HepG2 (cell line): ENCODE results near the gene DOCK3. TPM values are rescaled to one million over a fixed set of nuclear protein-coding genes. Genes with fewer than 3 reads are reported as not detected.
A peak's percentile ranks its signal among the peaks of the same experiment; 100 is the strongest.

Experiments used
- ATAC-seq: fragments of 200-7000 bp; cut with Tn5 transposase; 3 replicates; pipeline ENCODE4 v1.9.1; 2020; ENCODE audit warnings: mild to moderate bottlenecking, moderate library complexity
- BruUV-seq: library from RNA; stranded (reverse); fragments of 400-500 nt; replicated peaks from 2 replicates; lab custom pipeline; 2021; lab: Mats Ljungman, UMichigan
- CTCF ChIA-PET: fragments of 300-600 bp; formaldehyde crosslinking; extraction: SDS; loops from one replicate; lab custom pipeline; 2021; ENCODE audit warnings: low total read pairs, inconsistent platforms, low intra/inter-chr PET ratio; lab: Yijun Ruan, JAX
- POLR2A ChIA-PET: fragments of 350-600 bp; sonication (Branson Sonifier 250); formaldehyde crosslinking; loops from one replicate; lab custom pipeline; 2020; ENCODE audit warnings: antibody characterized with exemption, inconsistent platforms; lab: Yijun Ruan, JAX
- DNase-seq: peaks from one replicate; pipeline ENCODE4 v3.0.0-alpha.2; 2015; ENCODE audit warnings: low spot score
- FAIRE-seq: peaks from 3 replicates; lab custom pipeline; 2011; peaks lifted over from hg19 to GRCh38; lab: Jason Lieb, UNC
- H2AFZ ChIP-seq: one replicate; pipeline ENCODE4 v1.6.1; 2011; ENCODE audit warnings: low read length, inconsistent platforms
- H3K27ac ChIP-seq: fragments of 300-600 bp; 3 replicates; pipeline ENCODE4 v1.8.0; 2011; ENCODE audit warnings: mixed run types, mild to moderate bottlenecking, mixed read lengths, low read length, inconsistent platforms; ENCODE audit not compliant: insufficient read depth; ENCODE audit errors: extremely low read length
- H3K27me3 ChIP-seq, 2 experiments: fragments of 200-600 bp in 1 of 2; 2 replicates in 1 of 2; 3 replicates in 1 of 2; pipeline versions ENCODE4 v1.6.0 to v1.8.0; 2011; ENCODE audit warnings: low read length in 2 of 2, mild to moderate bottlenecking in 2 of 2, moderate library complexity in 2 of 2, inconsistent platforms in 1 of 2; ENCODE audit not compliant: insufficient read depth in 2 of 2, control insufficient read depth in 1 of 2
- H3K36me3 ChIP-seq, 2 experiments: fragments of 200-600 bp in 1 of 2; replicated peaks in 1 of 2; 2 replicates in 1 of 2; 3 replicates in 1 of 2; pipeline versions ENCODE4 v1.5.1 to v1.8.0; 2011; ENCODE audit warnings: low read length in 2 of 2, inconsistent platforms in 1 of 2; ENCODE audit not compliant: insufficient read depth in 2 of 2, control insufficient read depth in 1 of 2
- H3K4me1 ChIP-seq: 2 replicates; pipeline ENCODE4 v1.5.1; 2012; ENCODE audit warnings: low read length, inconsistent platforms; ENCODE audit not compliant: insufficient read depth
- H3K4me2 ChIP-seq: 2 replicates; pipeline ENCODE4 v1.6.0; 2011; ENCODE audit warnings: low read depth, low read length, inconsistent platforms
- H3K4me3 ChIP-seq, 3 experiments: fragments of 200-600 bp in 1 of 3; sonication (generic), shearing (Covaris generic) in 1 of 3; replicated peaks in 1 of 3; 2 replicates each; pipeline ENCODE4 v1.5.1; 2011 to 2016; ENCODE audit warnings: low read length in 3 of 3, inconsistent platforms in 2 of 3, low read depth in 2 of 3, mild to moderate bottlenecking in 2 of 3, control low read depth in 1 of 3, mixed read lengths in 1 of 3; ENCODE audit not compliant: insufficient read depth in 1 of 3
- H3K79me2 ChIP-seq: one replicate; pipeline ENCODE4 v1.6.1; 2011; ENCODE audit warnings: low read length, inconsistent platforms; ENCODE audit not compliant: insufficient read depth
- H3K9ac ChIP-seq: 2 replicates; pipeline ENCODE4 v1.6.0; 2011; ENCODE audit warnings: mild to moderate bottlenecking, low read depth, low read length, inconsistent platforms; ENCODE audit not compliant: insufficient read depth
- H3K9me3 ChIP-seq: 2 replicates; pipeline ENCODE4 v1.5.1; 2012; ENCODE audit warnings: mild to moderate bottlenecking, low read length
- H4K20me1 ChIP-seq: 2 replicates; pipeline ENCODE4 v1.6.0; 2011; ENCODE audit warnings: inconsistent platforms, mild to moderate bottlenecking, low read length, moderate library complexity; ENCODE audit not compliant: insufficient read depth
- ARID3A ChIP-seq: IDR thresholded peaks from 2 replicates; pipeline ENCODE4 v1.6.1; 2012; ENCODE audit warnings: low read depth, low read length, improper control_type of control experiment
- CTCF ChIP-seq: sonication (generic); formaldehyde crosslinking; IDR thresholded peaks from 2 replicates; pipeline ENCODE4 v1.5.0; 2020; ENCODE audit warnings: mild to moderate bottlenecking, missing genetic modification reagents, moderate library complexity
- ELF3 ChIP-seq: IDR thresholded peaks from 2 replicates; pipeline ENCODE4 v1.6.1; 2016; ENCODE audit warnings: missing genetic modification reagents, missing compliant biosample characterization
- ERF ChIP-seq: IDR thresholded peaks from 2 replicates; pipeline ENCODE4 v1.6.1; 2018; ENCODE audit warnings: missing biosample characterization, missing genetic modification reagents
- FOSL2 ChIP-seq: sonication (generic); formaldehyde crosslinking; IDR thresholded peaks from 2 replicates; pipeline ENCODE4 v1.4.0; 2020; ENCODE audit warnings: missing genetic modification reagents
- HNF1B ChIP-seq: sonication (generic); formaldehyde crosslinking; IDR thresholded peaks from 2 replicates; pipeline ENCODE4 v1.5.1; 2020; ENCODE audit warnings: mild to moderate bottlenecking, moderate library complexity, missing genetic modification reagents
- IRF2 ChIP-seq: IDR thresholded peaks from 2 replicates; pipeline ENCODE4 v1.6.1; 2018; ENCODE audit warnings: missing genetic modification reagents, missing compliant biosample characterization
- KLF16 ChIP-seq, 2 experiments: sonication (generic) in 1 of 2; formaldehyde crosslinking in 1 of 2; IDR thresholded peaks; 2 replicates each; pipeline versions ENCODE4 v1.6.1 to v1.8.0; 2016 to 2023; ENCODE audit warnings: missing genetic modification reagents in 2 of 2, missing compliant biosample characterization in 1 of 2
- MAFG ChIP-seq: sonication (generic); formaldehyde crosslinking; IDR thresholded peaks from 2 replicates; pipeline ENCODE4 v1.5.1; 2020; ENCODE audit warnings: mild to moderate bottlenecking, missing genetic modification reagents
- MAFK ChIP-seq, 2 experiments: IDR thresholded peaks in 1 of 2; conservative IDR thresholded peaks in 1 of 2; 2 replicates each; pipeline ENCODE4 v1.6.1; 2011; ENCODE audit warnings: improper control_type of control experiment in 2 of 2, low read length in 2 of 2
- MTA1 ChIP-seq: sonication (generic); formaldehyde crosslinking; IDR thresholded peaks from 2 replicates; pipeline ENCODE4 v1.4.0; 2020; ENCODE audit warnings: missing genetic modification reagents, mild to moderate bottlenecking, borderline replicate concordance
- NCOR1 ChIP-seq: fragments of 200-600 bp; sonication (generic); IDR thresholded peaks from 2 replicates; pipeline ENCODE4 v1.7.0; 2017; ENCODE audit warnings: antibody characterized with exemption, low read length, borderline replicate concordance
- NFKBIZ ChIP-seq: IDR thresholded peaks from 2 replicates; pipeline ENCODE4 v1.6.1; 2018; ENCODE audit warnings: missing genetic modification reagents, missing compliant biosample characterization
- SMC3 ChIP-seq: IDR thresholded peaks from 2 replicates; pipeline ENCODE4 v1.6.1; 2011; ENCODE audit warnings: low read length, improper control_type of control experiment
- ZNF441 ChIP-seq: sonication (generic); formaldehyde crosslinking; IDR thresholded peaks from 2 replicates; pipeline ENCODE4 v1.7.0; 2021; ENCODE audit warnings: missing genetic modification reagents, borderline replicate concordance
- ZNF598 ChIP-seq: sonication (generic); formaldehyde crosslinking; IDR thresholded peaks from 2 replicates; pipeline ENCODE4 v1.5.1; 2020; ENCODE audit warnings: mild to moderate bottlenecking, missing genetic modification reagents, borderline replicate concordance
- ZNF605 ChIP-seq: sonication (generic); formaldehyde crosslinking; IDR thresholded peaks from 2 replicates; pipeline ENCODE4 v1.8.0; 2022; ENCODE audit warnings: mild to moderate bottlenecking, missing genetic modification reagents
- ZNF678 ChIP-seq: sonication (generic); formaldehyde crosslinking; IDR thresholded peaks from 2 replicates; pipeline ENCODE4 v1.4.0; 2020; ENCODE audit warnings: mild to moderate bottlenecking, missing genetic modification reagents
- ZNF740 ChIP-seq: sonication (generic); formaldehyde crosslinking; IDR thresholded peaks from 2 replicates; pipeline ENCODE4 v1.4.0; 2020; ENCODE audit warnings: missing genetic modification reagents
- ZNF75D ChIP-seq: sonication (generic); formaldehyde crosslinking; IDR thresholded peaks from 2 replicates; pipeline ENCODE4 v1.8.1; 2023; ENCODE audit warnings: missing genetic modification reagents, mild to moderate bottlenecking, borderline replicate concordance
- ZZZ3 ChIP-seq: sonication (generic); formaldehyde crosslinking; IDR thresholded peaks from 2 replicates; pipeline ENCODE4 v1.4.0; 2020; ENCODE audit warnings: missing genetic modification reagents, mild to moderate bottlenecking, borderline replicate concordance
- WGBS: methylation state at CpG from one replicate; pipeline ENCODE4 v1.1.6; 2017; ENCODE audit warnings: low lambda C conversion rate; 5-methylcytosine and 5-hydroxymethylcytosine counted together
- in situ Hi-C: cut with HindIII; loops from 2 replicates; pipeline ENCODE4 v1.10.0; 2017; ENCODE audit warnings: low pct_unique_long_range_greater_than_20kb; ENCODE audit not compliant: extremely low pct_ligation_motif_present
- intact Hi-C: fragments of 100-400 bp; cut with micrococcal nuclease; formaldehyde crosslinking; loops from one replicate; pipeline ENCODE4 v1.10.0; 2022; ENCODE audit not compliant: unreplicated experiment
- polyA plus RNA-seq, 8 experiments: library from polyadenylated mRNA; depleted of rRNA in 3 of 8; stranded (reverse) in 7 of 8; unstranded in 1 of 8; fragments of >200 nt; fragmentation: Illumina TruSeq in 4 of 8; extraction: Trizol in 4 of 8; gene quantifications; 2 replicates each; pipeline versions ENCODE4 v1.2.1 to v1.2.3, GENCODE V29; 2011 to 2016; ENCODE audit warnings: low read depth in 4 of 8, missing spikeins in 1 of 8, mixed read lengths in 1 of 8; ENCODE audit not compliant: insufficient read depth in 1 of 8
- total RNA-seq, 5 experiments: library from RNA; depleted of rRNA; stranded (reverse); fragments of >200 nt; fragmentation: Illumina TruSeq; extraction: Trizol; gene quantifications; 2 replicates each; pipeline ENCODE4 v1.2.3, GENCODE V29; 2016; ENCODE audit warnings: low read depth in 1 of 5

DOCK3 gene
- total and polyA plus RNA-seq, 2 of the 13 experiments (the other 11 are each of a cell fraction or from before 2014, with no cell fraction given), result not detected

GRCh38 chr3:50971487-50971924 is 296.8 kb downstream of the DOCK3 start:
- CTCF ChIA-PET, result interaction anchor here (1.5 to 2.7 kb wide), 3 partner anchors 340 to 400 kb away, joined by 6 to 23 read pairs (median 8); no protein-coding TSS in a partner anchor
- no peak overlapping the region for H2AFZ ChIP-seq
- H3K4me1 ChIP-seq, result no peaks in the 10 kb centered on the region
- ATAC-seq (peak; percentile 94), DNase-seq (peak; percentile 68), FAIRE-seq (peak; percentile 81)
- H3K27ac ChIP-seq, result no peak overlapping the region
- POLR2A ChIA-PET, result no interaction called here
- H4K20me1 ChIP-seq, result no peaks in the 10 kb centered on the region
- H3K9me3 ChIP-seq, result no peaks in the 10 kb centered on the region
- H3K9ac ChIP-seq, result no peak overlapping the region
- H3K27me3 ChIP-seq, result no peaks in the 10 kb centered on the region
- H3K4me2 ChIP-seq, result no peak overlapping the region
- 0% methylated on average over 3 of the region's 3 CpGs for WGBS
- no peaks in the 10 kb centered on the region for H3K36me3 ChIP-seq
- no TSS peak for BruUV-seq
- in situ Hi-C loops, result no loop called here
- no peaks in the 10 kb centered on the region for H3K79me2 ChIP-seq
- intact Hi-C loops, result loop anchor here (2.0 kb wide), 3 partner anchors 129 to 401 kb away; no protein-coding TSS in a partner anchor
- no peak overlapping the region for H3K4me3 ChIP-seq
- TF ChIP-seq NFKBIZ (no peak), HNF1B (CRISPR knock-in tag) (0 out of 2 replicates have a peak, but pooled peaks have one; percentile 41), ZNF678 (CRISPR knock-in tag) (no peak), MTA1 (CRISPR knock-in tag) (no peak), SMC3 (peak; percentile 90), FOSL2 (CRISPR knock-in tag) (0 out of 2 replicates have a peak, but pooled peaks have one; percentile 7), KLF16 (CRISPR knock-in tag; IDR thresholded peaks at IDR 0.05) (0 out of 4 replicates have a peak, but pooled peaks of 1 of the 2 experiments have one; percentile 23), MAFK (conservative IDR thresholded peaks at IDR 0.05 in 1 of 2, IDR thresholded peaks at IDR 0.05 in 1 of 2; ENCODE audit: low read length in 2 of 2) (peak; percentile 84 to 92), ZNF740 (CRISPR knock-in tag) (no peak), NCOR1 (no peak), ZNF605 (CRISPR knock-in tag) (no peak), ARID3A (0 out of 2 replicates have a peak, but pooled peaks have one; percentile 23), ELF3 (CRISPR knock-in tag) (peak; percentile 42; the same call in 1 of the 2 replicates), MAFG (CRISPR knock-in tag) (0 out of 2 replicates have a peak, but pooled peaks have one; percentile 30), CTCF (CRISPR knock-in tag) (peak; percentile 91), ZNF75D (CRISPR knock-in tag) (no peak), ZNF598 (CRISPR knock-in tag) (no peak), ZNF441 (CRISPR knock-in tag) (no peak), ERF (no peak), ZZZ3 (no peak), IRF2 (0 out of 2 replicates have a peak, but pooled peaks have one; percentile 15)
